ENCODE measurements around the gene ATP9B. TPM values are rescaled to one million over a fixed set of nuclear protein-coding genes. Genes with fewer than 3 reads are reported as not detected.

The ATP9B gene
- polyA plus RNA-seq, 4 donors = 29.3 to 36.4 (median 32.7) TPM

DNA sequence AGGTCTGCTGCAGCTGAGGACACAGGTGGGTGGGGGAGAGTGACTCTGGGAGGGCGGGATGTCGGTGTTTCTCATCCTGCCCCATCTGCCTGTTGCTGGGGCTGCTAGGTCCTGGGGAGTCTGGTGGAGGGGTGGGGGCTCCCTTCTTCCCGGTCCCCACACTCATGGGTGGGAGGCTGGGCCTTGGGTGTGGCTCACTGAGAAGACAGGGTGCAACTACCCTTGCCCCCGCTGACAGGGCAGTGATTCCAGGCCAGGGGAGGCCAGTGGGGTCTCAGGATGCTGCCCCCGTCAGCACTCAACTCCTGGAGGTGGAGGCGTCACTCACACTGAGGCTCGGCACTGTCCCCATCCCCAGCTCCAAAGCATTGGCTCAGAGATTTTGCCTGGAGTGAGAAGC lies 318.8 kb downstream of the ATP9B start:
- no peak for DNase-seq (ENCODE audit: low read depth in 4 of 4, low spot score in 3 of 4)

DNA sequence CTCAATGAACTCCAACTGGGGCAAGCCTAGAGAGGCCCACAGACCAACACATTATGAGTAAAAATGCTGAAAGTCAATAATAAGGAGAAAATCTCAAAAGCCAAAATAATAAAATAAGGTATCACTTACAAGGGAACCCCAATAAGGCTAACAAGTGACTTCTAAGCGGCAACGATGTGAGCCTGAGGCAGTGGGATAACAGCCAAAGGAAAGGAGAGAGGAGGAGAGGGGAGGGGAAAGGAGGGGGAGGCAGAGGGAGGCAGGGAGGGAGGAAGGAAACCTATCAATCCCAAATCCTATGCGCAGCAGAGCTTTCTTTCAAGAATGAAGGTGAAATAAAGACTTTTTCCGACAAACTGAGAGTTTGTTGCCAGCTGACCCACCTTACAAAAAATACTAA lies 320.5 kb downstream of the ATP9B start:
- DNase-seq (ENCODE audit: low read depth in 4 of 4, low spot score in 3 of 4) = no peak

DNA sequence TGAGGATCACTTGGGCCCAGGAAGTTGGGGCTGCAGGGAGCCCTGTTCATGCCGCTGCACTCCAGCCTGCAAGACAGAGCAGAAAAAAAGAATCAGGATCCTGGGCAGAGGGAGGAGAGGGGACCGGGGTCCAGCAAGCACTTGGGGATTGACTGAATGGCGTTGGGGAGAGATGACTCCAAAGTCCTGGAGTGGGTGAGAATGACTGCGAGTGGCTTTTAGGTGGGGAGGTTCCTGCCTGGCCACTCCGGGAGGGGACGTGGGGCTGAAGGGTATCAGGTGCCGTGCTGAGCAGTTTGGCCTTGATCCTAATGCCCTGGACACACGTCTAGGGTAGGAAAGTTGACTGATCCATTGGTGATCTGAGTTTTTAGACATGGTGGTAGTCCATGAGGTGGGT lies 323.0 kb downstream of the ATP9B start:
- DNase-seq (ENCODE audit: low read depth in 4 of 4, low spot score in 3 of 4) = no peak

DNA sequence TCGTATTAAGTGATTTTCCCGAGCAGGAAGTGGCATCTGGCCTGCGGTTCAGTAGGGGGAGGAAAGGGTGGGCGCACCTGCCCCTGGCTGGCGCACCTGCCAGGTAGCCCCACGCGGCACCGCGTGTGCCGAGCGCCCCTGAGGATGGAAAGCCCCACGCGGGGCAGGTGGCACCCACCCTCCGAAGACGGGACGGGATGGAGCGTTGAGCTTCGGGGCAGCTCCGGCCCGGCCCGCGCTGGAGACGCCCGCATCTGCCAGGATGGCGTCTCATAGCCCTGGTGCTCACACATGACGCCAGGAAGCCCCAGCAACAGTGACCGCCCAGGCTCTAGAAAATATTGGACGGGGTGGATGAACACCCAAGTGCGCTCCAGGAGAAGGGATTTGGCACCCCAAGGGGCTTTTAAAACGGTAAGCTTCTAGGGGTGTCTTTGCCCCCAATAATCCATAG lies 324.0 kb downstream of the ATP9B start:
- DNase-seq (ENCODE audit: low read depth in 4 of 4, low spot score in 3 of 4) = no peak

DNA sequence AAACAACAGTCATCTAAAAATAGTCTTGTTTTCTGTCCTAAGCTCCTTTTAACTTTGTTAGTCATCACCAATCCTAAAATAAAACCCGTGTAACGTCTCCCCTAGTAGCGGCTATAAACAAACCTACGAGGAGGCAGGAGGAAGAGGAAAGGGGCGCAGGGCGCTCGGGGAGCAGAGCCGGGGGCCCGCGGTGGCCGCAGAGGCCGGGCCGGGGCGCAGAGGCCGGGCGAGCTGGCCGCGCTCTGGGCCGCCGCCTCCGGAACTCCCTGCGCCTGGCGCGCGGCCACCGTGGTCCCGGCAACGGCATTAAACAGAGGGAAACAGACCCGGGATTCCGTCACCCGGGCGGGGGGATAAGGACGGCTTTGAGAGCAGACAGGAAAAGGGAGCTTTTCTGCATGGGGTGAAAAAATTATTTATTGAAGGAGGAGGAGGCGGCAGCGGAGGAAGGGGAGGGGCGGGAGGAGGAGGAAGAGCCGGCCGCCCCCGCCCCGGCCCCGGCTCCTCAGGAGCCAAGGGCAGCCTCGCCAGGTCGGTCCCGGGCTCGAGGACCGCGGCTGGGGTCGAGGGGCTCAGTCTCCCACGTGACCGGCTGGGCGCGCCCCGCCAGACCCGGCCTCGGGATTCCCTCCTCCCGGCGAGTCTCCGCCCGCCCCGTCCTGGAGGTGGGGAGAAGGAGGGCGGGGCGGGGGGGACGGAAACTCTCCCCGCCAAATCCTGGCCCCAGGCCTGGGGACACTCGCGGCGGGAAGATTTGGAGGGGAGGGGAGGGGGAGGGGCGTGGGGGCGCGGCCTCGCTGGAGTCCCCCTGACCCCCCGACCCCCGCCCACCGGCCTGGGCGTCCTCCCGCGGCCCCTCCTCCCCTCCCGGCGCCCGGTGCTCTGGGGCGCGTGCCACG lies 324.7 kb downstream of the ATP9B start:
- peak; percentile 70 to 82 (median 74) for DNase-seq (ENCODE audit: low read depth in 4 of 4, low spot score in 3 of 4)

DNA sequence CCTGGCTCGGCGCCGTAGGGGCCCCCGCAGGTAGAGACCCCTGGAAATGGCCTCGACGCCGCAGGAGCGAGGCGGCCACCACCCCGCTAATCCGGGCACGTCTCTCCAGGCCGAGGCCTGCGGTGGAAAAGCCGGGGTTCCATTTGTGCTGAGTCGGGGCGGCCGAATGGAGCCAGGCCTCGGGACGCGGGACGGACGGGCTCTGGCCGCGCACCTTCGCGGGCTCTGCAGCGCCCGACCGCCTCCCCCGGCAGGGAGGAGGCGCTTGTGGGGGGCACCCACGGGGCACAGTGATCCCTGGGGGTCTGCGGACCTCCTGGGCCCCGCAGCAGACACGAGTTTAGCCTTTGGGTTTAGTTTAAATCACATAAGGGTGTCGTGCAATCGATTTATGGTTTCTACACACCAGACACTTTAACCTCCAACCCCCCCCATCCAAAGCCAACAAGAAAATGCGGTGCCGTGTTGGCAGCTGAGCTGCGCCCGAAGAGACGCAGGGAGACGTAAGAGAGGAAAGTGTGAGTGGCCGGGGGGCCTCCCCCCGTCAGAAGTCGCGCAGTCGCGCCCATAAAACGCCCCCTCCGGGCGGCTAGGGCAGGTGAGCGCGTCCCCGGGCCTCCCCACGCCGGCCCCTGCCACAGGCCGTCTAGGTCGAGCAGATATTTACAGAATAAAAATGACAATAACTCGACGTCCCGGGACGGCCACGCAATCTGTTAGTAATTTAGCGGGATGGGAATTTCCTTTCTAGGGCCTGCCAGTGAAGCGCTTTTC lies 325.5 kb downstream of the ATP9B start:
- DNase-seq (ENCODE audit: low read depth in 4 of 4, low spot score in 3 of 4) = no peak

DNA sequence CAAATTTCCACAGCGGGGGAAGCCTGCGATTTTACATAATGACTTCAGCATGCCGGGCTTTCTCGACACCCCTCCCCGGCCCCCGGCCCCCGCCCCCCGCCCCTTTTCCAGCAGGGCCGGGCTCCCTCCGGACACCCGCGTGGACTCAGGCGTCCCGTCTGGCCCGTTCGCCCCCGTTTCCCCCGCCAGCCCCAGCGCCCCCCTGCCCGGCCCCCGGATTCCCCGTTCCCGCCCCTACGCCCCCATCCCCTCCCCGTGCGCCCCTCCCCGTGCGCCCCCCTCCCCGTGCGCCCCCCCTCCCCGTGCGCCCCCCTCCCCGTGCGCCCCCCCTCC lies 326.1 kb downstream of the ATP9B start:
- DNase-seq (ENCODE audit: low read depth in 4 of 4, low spot score in 3 of 4) = no peak

DNA sequence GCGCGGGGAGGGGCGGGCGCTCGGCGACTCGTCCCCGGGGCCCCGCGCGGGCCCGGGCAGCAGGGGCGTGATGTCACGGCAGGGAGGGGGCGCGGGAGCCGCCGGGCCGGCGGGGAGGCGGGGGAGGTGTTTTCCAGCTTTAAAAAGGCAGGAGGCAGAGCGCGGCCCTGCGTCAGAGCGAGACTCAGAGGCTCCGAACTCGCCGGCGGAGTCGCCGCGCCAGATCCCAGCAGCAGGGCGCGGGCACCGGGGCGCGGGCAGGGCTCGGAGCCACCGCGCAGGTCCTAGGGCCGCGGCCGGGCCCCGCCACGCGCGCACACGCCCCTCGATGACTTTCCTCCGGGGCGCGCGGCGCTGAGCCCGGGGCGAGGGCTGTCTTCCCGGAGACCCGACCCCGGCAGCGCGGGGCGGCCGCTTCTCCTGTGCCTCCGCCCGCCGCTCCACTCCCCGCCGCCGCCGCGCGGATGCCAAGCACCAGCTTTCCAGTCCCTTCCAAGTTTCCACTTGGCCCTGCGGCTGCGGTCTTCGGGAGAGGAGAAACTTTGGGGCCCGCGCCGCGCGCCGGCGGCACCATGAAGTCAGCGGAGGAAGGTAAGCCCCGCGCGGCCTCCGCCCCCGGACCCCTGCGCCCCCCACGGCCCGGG lies 326.7 kb downstream of the ATP9B start, which contains the start of gene NFATC1:
Gene NFATC1, plus strand, starts transcription at position 170 of the 644 bp plus-strand sequence. Its CDS starts 295 bp downstream, at position 465.
- no peak for DNase-seq (ENCODE audit: low read depth in 4 of 4, low spot score in 3 of 4)

DNA sequence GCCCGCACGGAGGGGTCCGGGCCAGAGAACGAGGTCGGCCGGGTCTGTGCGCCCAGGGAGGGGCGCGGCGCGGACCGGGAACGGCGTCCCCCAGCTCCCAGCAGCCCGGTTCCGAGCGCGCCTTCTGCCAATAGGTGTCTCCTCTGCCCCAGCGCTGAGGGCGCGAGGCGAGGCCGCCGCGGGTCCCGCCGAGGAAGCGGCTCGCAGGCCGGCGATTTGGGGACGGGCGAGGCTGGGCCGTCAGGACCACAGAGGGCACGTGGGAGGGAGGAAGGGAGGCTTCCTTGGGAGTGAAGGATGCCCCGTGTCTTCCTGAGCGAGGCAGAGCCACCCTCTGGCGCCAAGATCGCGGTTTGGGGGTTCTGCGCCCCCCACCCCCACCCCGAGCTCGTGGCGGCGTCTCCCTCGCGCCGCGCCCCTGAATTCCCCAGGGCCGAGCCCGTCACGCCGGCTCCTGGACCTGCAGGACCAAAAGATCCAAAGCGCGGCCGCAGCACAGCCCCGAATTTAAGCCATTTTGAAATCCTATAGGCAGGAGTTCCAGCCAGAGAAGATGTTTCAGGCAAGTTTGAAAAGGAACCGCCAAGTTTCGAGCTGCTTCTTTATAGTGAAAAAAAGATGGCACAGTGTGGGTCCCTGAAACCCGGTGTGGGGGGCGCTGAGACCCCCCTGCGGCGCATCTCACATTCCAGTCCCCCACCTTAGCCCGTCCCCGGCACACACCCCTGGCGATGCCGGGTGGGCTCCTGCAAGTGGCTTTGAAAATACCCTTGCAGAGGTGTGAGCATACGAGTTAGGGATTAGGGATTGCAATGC lies 327.4 kb downstream of the ATP9B start:
- DNase-seq (ENCODE audit: low read depth in 4 of 4, low spot score in 3 of 4) = no peak

DNA sequence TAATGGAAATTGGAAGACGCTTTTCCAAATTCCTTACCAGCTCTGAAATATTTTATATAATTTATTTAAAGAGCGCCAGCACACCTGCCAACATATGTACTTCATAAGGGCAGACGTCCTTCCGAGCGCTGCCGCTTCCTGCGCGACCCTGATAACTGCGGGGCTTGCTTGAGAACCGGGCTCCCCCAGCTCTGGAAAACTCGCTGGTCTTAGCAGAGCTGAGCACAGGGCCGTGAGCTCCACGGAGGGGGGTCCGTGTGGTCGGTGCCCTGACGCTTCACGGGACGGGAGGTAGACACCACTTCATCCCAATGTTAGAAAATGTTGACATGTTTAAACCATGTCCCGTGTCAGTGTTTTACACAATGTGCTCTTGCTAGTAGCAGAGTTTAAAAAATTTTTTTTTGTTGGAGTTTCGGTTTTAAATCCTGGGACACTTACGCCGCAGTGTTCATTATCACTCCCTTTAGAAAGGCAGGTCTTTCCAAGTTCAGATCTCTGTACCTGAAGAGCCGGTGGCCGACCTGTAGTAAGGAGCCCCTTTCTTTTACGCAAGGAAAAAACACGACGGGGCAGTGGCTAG lies 328.1 kb downstream of the ATP9B start:
- DNase-seq (ENCODE audit: low read depth in 4 of 4, low spot score in 3 of 4) = no peak

DNA sequence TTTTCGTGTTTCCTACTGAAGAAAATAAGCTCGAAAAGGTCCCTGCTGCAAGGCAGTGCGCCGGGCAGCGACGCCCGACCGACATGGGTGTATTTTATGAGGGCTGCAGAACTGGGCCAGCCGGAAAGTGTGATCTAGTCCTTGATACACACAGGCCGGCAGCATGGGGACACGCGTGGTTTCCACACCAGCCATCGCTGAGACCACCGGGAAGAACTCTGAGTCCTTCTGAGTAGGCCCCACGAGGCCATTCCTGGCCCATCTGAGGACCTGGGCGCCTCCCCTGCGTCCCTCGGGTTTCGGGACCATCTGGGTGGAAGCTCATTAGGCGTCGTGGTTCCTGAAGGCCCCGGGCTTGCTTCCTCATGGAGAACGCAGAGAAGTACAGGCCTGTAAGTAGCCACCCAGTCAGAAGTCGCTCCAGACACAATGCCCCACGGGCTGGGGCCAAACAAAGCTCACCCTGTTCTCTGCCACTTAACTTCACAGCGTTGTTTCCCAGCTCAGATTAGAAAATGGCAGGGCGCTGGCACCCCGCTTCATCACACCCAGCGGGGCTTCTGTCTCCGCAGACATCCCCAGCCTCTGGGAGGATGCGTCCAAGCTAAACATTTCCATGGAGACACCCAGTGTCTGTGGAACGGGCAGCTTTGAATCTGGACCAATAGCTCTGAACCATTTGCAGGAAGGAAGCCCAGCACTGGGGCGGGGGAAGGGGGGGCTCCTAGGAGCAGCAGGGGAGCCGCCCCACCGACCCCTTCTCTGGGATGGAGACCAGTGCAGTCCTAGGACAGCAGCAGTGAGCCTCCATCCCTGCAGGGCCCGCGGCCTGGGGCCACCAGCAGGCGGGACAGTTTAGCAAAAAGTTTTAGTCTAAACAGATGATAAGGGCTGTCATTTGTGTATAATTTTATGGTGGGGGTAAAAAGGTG lies 328.9 kb downstream of the ATP9B start:
- no peak for DNase-seq (ENCODE audit: low read depth in 4 of 4, low spot score in 3 of 4)

DNA sequence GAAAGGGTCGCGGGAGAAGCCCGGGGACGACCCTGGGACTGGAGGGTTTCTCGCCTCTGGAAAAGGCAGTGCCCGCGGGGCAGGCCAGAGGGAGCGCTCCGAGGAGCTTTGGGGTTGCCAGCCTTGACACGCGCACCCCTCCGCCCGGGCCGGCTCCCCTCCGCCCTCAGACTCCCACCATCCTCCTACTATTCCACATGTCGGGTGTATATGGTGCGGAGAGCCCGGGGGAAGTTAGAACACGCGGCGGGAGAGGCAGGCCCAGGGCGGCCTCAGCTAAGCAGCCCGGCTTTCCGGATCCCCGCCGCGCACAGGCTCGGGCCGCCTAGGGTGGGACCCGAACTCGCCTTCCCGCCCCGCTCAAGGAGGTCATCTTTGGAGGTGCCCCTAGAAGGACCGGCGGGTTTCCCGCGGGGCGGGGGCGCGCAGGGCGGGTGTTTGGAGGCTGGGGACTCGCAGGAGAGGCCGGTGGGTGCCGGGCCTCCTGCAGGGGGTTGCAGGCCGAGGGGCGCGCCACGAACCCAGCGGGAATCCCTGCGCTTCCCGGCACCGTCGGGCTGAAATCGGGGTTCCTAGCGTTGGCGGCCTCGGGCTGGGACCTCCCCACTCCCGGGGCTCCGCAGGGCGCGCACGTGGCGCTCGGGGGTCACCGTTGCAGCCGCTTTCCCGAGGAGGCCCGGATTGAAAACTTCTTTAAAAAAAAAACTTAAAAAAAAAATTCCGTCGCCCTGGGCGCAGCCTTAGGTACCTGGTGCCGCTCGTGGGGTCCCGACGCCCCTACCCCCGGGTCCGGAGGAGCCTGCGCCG lies 330.3 kb downstream of the ATP9B start:
- no peak for DNase-seq (ENCODE audit: low read depth in 4 of 4, low spot score in 3 of 4)

DNA sequence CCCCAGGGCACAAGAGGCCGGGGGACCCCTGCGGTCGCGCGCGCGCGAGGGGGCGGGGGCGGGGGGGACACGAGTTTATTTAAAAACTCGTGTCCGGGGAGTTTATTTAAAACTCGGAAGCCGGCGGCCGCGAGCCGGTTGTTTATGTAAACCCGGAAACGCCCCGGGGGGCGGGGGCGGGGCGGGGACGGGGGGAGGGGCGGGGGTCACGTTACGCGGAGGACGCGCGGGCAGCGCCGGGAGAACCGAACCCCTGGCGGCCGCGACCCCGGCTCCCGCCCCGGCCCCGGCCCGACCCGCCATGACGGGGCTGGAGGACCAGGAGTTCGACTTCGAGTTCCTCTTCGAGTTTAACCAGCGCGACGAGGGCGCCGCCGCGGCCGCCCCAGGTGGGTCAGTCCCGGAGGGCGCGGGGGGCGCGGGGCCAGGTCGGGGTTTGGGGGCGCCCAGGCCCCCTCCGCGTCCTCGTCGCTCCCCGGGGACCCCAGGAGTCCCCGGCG lies 330.9 kb downstream of the ATP9B start:
- no peak for DNase-seq (ENCODE audit: low read depth in 4 of 4, low spot score in 3 of 4)

DNA sequence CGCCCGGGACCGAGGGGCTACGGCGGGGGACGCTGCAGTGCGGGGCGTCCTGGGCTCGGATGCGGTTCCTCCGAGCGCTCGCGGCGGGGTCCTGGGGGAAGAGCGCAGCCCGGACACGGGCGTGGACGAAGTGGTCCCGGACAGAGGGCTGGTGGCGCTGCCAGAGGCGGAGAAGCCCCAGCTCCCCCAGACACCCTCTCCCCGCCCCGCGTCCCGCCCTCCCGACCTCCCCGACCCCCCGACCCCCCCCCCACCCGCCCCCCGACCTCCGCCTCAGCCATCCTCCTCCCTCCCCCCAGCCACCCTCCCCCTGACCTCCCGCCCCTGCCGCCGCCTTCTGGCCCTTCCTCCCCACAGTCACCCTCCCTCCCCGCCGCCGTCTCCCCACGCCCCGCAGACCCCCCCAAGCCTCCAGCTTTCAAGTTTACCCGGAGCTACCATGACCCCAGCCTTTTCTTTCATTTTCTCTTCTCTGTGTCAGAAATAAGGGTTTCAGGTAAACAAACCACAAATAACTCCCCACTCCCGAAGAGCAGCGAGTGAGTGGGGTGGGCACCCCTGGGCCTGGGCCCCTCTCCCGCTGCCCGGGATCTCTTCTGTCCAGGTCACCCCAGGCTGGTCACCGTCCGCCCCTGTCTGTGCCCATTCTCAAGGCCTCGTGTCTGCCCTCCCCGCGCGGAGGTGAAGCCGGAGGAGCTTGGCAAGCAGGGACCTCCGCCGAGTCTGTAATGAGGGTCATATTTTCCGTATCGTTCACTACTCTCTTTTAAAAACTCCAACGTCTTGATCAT lies 331.6 kb downstream of the ATP9B start:
- no peak for DNase-seq (ENCODE audit: low read depth in 4 of 4, low spot score in 3 of 4)

DNA sequence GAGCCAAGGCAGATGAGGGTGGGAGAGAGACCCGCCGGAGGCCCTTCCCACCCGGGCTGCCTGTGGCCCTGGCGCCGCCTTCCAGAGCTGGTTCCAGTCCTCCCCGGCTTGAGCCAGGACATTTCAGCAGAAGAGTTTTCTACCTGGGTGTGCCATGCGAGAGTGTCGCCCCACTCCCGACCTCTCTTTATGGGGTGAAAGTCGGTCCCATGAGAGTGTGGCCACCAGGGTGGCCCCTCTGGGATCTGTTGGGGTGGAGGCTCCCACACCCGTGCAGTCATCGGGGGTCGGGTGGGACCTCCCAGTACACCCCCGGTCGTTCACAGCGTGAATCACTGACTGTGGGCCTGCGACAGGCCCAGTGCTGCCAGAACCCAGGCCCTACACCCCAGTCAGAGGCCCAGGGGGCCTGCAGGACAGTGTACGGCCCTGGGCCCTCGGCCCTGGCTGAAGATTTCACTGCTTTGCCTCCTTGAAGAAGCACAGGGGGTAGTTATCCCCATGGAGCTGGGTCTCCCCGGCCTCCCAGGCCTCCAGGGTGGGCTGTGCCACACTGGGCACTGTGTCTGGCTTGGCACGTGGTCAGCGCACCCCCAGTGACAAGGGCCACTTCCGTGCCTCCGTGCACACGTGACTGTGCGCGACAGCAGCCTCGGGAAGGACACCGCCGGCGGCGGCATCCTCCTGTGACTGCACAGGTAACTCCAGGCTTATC lies 332.5 kb downstream of the ATP9B start:
- DNase-seq (ENCODE audit: low read depth in 4 of 4, low spot score in 3 of 4) = no peak

DNA sequence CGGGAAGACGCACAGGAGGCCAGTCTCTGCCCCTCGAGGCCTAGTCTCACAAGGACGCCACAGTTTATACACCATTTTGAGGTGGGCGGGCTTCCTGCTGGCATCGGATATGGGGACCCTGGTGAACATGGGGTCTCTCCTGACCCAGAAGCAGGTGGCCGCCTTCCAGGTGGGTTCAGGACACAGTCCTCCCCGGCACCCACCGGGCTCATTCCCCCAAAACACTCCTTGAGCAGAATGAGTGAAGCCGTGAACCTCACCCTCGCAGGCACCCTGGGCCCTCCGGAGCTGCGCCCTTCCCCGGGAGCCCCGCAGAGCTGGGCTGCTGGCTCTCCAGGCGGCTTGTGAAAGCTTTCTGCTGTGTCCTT lies 333.0 kb downstream of the ATP9B start:
- no peak for DNase-seq (ENCODE audit: low read depth in 4 of 4, low spot score in 3 of 4)
